ENCODE results near the gene CAB39L. TPM values are rescaled to one million over a fixed set of nuclear protein-coding genes. Genes with fewer than 3 reads are reported as not detected.

The CAB39L gene
- total and polyA plus RNA-seq, 2 donors (not counting 3 experiments of a cell fraction or from before 2014, with no cell fraction given), result 3.1 to 7.2 TPM

GRCh38 chr13:49386664-49387063, 57.2 kb downstream of the CAB39L start:
- dilution Hi-C loops (cut with MboI; ENCODE audit: extremely low pct_ligation_motif_present, low sequenced_read_pairs) (no loop called here), intact Hi-C loops (cut with micrococcal nuclease) (no loop called here)
- Histone ChIP-seq H3K9ac (replicated peaks; ENCODE audit: extremely low read depth, insufficient read depth, low read length) (no peak overlapping the region), H3K27me3 (ENCODE audit: control insufficient read depth in 2 of 2, insufficient read depth in 2 of 2, low read length in 2 of 2) (no peaks in the 10 kb centered on the region), H3K9me3 (replicated peaks; ENCODE audit: control insufficient read depth, insufficient read depth, low read length) (no peaks in the 10 kb centered on the region), H3K9me1 (replicated peaks; ENCODE audit: control insufficient read depth, extremely low read depth, insufficient read depth, low read length) (no peaks in the 10 kb centered on the region), H3K4me2 (ENCODE audit: insufficient read depth, low read length) (no peak overlapping the region), H3K79me2 (ENCODE audit: control insufficient read depth, insufficient read depth, low read length) (no peaks in the 10 kb centered on the region), H3K4me3 (replicated peaks in 1 of 3; ENCODE audit: insufficient read depth in 1 of 3, low read depth in 1 of 3, low read length in 3 of 3) (no peak overlapping the region), H3K36me3 (ENCODE audit: control insufficient read depth in 2 of 2, extremely low read depth in 1 of 2, insufficient read depth in 2 of 2, low read length in 2 of 2) (no peaks in the 10 kb centered on the region), H2AFZ (ENCODE audit: low read depth, low read length) (no peak overlapping the region), H3K4me1 (ENCODE audit: control insufficient read depth, extremely low read depth, insufficient read depth, low read length) (no peaks in the 10 kb centered on the region), H4K20me1 (replicated peaks; ENCODE audit: control insufficient read depth, extremely low read depth, insufficient read depth, low read length) (no peaks in the 10 kb centered on the region), H3K27ac (ENCODE audit: insufficient read depth, low read depth, low read length) (no peak overlapping the region)
- ChIA-PET CTCF (no interaction called here), POLR2A (no interaction called here)
- DNase-seq (ENCODE audit: low read depth, low spot score), result no peak
- no peak for FAIRE-seq
- TF ChIP-seq GATA2 (IDR thresholded peaks at IDR 0.05; ENCODE audit: insufficient read depth, insufficient read length, low read depth, low read length), result no peak
- TF ChIP-seq JUN (IDR thresholded peaks at IDR 0.05; ENCODE audit: borderline replicate concordance, insufficient read depth, insufficient read length, low read depth), result no peak
- TF ChIP-seq FOS (IDR thresholded peaks at IDR 0.05; ENCODE audit: borderline replicate concordance, insufficient read depth, low read length), result no peak
- no peak for TF ChIP-seq POLR2A (IDR thresholded peaks at IDR 0.05; ENCODE audit: low read depth, low read length)
- TF ChIP-seq MAX (IDR thresholded peaks at IDR 0.05; ENCODE audit: insufficient read depth, insufficient read length), result no peak
- no peak for TF ChIP-seq EZH2 (IDR thresholded peaks at IDR 0.05; ENCODE audit: borderline replicate concordance, low read depth, low read length, severe bottlenecking)
- TF ChIP-seq POLR2AphosphoS5 (IDR thresholded peaks at IDR 0.05; ENCODE audit: insufficient read depth, low read depth, low read length), result no peak
- no peak for TF ChIP-seq CTCF (IDR thresholded peaks at IDR 0.05; ENCODE audit: extremely low read depth in 1 of 2, insufficient read depth in 1 of 2, low read depth in 1 of 2, low read length in 2 of 2)
- TF ChIP-seq MYC (IDR thresholded peaks at IDR 0.05; ENCODE audit: low read depth, low read length), result no peak
- BruUV-seq (replicated peaks), result no TSS peak

Measured in endothelial cell of umbilical vein (primary cell).